Hematopoietic multipotent progenitor cell treated with erythropoietin and hydrocortisone succinate and interleukin-3 and kit ligand, for 15 days (in vitro differentiated cells): ENCODE data around the gene CDC73.
"Not testable (repeated sequence)": the region's sequence is repeated elsewhere in the genome, so short reads cannot be mapped to it uniquely, and the experiment has no call there.

ENCODE experiments used
- DNase-seq: peaks from one replicate; pipeline ENCODE4 v3.0.0-alpha.2; 2015; ENCODE audit warnings: low spot score

Gene CDC73

DNA sequence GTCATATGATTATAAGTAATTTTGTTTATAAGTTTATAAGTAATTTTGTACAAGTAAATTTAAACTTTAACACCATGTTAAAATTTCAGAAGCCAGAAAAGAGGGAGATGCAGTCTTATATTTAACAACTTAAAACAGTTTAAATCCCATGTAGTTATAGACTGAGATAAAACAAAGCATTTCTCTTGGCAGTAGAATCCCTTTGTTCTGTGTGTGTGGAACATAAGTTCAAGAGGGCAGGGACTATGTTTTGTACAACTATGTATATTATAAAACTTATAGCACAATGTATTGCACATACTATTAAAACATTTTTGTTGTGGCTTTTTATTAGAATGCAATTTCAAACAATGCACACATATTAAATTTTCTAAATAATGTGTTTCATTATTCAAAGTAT is 109.3 kb downstream of the CDC73 start:
- DNase-seq: not testable (repeated sequence)

DNA sequence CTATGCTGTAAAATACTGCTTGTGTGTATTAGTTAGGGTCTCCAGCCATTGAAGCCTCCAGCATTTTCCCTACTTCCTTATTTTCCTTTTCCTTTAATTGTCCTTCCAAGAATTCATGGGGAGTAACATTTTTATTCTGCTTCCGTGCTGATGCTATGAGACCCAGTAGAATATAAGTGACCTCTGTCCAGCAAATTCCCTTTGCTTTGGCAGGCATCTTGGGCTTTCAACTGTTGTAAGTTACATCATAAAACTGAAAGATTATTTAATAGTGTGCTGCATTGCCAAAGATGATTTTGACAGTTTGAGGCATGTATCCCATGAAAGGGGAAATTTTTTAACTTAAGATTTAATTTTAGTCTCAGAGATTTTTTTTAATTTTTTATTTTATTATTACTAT is 112.7 kb downstream of the CDC73 start:
- DNase-seq: no peak

DNA sequence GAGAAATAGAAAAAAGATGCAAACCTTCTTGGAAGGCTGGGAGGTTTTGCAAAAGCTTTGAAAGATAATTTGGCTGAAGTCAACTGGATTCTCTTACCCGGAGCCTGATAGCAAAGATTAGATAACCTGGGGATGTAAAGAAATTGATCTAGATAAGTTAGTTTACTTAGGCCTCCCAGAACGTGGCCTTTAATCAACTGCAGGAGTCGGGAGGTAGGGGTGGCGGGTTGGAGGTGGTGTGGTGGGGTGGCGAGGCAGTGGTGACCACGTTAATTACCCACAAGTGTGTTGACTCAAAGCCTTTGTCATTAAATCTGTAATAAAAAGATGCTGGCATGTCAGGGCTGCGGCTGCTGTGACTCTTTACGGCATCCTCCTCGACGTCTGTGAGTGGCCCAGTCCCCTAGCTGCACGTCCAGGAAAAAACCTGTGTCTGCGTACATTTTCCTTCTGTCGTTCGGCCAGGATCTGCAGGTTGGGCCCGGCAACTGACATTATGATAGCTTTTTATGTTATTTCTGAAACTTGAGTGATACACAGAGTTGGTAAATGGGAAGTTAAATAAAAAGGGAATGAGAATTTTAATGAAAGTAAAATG is 115.6 kb downstream of the CDC73 start:
- DNase-seq: no peak

DNA sequence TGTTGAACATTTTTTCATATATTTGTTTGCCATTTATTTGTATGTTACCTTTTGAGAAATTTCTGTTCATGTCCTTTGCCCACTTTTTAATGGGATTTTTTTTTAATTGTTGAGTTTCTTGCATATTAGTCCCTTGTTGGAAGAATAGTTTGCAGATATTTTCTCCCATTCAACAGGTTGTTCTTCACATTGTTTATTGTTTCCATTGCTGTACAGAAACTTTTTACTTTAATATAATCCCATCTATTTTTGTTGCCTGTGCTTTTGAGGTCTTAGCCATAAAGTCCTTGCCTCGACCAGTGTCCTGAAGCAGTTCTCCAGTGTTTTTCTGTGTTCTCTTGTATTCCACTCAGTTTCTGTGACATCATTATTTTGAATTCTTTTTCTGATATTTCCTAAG is 118.8 kb downstream of the CDC73 start:
- DNase-seq: no peak

DNA sequence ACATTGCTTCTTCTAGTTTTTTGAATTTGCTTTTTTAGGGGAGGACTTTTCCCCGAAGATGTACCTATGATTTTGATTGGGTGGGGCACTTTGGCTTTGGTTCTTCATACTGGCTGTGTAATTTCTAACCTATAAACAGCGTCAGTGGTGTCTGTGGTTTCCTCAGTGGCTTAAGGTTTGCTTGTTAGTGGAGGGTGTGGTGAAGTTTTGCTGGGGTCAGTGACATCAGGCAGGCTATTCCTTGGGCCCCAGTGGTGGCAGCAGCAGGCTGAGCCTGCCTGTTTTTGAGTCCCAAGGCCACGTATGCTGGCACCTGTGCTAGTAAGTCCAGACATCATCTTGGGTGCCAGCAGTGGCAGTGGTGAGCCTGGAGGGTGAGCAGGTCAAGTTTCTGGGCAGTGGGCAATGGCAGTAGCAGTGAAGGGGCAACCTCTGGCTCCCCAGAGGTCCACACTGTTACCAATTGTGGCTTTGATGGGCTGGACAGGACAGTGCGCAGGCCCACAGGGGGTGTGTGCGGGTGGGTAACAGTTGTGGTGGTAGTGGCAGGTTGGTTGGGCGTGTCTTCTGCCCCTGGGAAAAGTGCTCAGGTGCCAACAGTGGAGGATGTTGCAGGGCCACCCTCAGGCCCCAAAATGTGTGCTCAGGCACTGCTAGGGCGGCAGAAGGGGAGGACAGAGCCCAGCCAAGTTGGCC is 119.4 kb downstream of the CDC73 start:
- no peak for DNase-seq

DNA sequence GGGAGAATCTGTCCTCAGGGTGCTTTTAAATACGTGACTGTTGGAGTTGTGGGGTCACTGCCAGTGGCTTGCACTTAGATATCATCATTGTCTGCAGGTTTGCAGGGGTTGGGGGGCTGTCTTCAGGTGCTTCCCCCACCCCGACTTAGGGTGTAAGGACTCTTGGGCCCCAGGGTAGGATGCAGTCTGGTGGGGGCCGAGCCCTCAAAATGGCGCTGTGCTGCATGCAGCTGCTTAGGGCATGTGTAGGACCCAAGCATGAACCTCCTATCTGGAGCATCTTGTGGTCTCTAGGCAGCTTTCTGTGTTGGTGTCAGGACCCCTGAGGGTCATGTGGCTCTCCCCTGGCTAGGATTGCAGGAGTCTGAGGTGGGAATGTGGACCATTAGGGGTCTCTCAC is 120.2 kb downstream of the CDC73 start:
- no peak for DNase-seq

DNA sequence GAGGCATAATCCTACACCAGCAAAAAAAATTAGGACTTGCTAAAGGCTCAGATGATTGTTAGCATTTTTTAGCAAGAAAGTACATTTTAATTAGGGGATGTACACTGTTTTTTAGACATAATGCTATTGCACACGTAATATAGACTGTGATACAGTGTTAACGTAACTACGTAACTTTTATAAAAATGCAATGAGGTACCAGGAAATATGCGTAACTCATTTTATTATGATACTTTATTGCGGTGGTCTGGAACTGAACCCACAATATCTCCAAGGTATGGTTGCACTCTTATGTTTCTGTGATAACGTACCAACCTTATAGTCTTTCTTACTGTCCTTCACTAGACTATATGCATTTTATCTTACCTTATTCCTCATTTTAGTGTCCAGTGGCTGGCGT is 127.4 kb downstream of the CDC73 start:
- no peak for DNase-seq

DNA sequence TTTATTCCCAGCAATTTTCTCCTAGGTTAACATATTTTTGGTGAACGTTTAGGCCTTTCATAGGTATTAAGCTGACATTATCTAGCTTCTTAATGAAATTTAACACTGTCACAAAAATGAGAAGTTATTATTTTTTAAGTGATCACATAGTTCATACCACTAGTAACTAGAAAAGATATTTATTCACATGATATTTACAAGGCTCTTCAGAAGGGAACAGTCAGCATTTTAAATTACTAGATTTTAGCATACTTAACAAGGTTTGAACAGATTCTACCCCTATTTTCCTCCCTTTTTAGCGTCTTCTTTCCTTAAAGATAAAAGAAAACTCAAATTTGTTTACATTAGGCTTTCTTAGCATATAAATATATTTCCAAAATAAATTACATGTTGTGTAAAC is 130.1 kb downstream of the CDC73 start:
- no peak for DNase-seq

DNA sequence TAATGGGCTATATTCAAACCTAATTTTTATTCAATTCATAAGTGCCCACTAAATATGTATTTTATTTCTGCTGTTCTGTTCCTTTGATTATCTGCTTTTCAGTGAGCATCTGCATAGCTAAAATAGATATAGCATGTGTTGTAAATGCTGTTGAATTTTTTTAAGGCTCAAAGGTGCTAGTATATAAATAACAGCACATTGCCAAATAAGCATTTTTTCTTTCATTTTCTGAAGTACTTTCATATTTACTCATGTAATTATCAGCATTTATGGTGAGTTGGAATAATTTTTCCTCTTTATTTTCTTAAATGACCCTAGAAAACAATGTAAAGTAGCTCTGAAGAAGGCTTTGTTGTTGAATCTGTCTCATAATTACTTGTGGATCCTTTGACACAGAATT is 134.2 kb downstream of the CDC73 start:
- DNase-seq: no peak

DNA sequence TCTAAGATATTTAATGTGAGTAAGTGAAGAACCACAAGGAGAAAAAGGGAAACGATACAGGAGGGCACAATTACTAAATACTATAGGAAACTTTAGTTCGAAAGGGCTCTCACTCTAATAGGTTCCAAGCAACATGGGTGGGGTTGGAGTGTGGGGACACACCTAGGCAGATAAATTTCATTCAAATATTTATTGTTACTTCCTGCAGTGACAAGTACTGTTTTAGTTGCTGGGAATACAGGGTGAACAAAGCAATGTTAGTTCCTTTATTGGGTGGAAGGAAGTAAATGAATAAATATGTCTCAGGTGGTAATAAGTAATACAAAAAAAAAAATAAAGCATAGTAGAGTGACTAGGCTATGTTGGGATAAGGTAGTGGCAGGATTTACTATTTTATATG is 137.8 kb downstream of the CDC73 start:
- DNase-seq: no peak

DNA sequence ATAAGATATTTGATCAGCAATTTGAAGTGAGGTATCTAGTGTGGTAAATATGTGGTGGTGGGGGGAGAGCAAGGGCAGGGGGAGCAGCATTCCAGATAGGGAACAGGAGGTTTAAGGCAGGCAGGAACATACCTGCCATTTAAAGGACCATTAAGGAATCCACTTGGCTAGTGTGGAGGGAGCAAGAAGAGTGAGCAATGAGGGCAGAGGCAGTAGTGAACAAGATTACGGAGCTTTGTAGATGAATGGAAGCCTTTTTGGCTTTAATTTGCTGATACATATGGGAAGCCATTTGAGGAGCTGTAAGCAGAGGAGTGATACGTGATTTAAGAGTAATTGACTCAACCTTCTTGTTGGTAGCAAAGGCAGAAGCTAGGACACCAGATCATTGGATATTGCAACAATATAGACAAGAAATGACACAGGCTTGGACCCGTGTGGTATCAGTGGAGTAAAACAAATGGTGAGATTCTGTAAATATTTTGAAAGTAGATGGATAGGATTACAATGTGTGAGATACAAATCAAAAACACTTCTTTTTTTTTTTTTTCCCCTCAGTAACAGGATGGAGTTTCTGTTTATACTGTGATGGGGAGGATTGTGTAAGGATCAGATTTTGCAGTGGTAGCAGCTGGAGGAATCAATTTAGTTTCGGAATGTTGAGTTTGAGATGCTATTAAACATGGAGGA is 138.4 kb downstream of the CDC73 start:
- DNase-seq: no peak

DNA sequence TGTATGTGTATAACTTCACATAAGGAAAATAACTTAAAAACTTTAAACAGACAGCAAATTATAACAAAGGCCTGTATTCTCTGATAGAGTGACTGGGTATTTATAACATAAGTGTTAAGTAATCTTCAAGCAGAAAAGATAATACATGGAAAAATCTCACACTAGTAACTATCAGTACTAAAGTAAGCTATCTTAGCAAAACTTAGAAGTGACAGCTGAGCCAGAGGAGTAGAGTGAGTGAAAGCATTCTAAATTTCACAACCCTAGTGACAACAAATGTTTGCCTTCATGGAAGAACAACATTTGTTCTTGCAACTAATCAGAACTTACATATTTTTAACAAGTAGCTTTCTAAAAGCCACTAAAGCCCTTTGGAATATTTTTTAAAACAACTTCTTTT is 139.1 kb downstream of the CDC73 start:
- no peak for DNase-seq

DNA sequence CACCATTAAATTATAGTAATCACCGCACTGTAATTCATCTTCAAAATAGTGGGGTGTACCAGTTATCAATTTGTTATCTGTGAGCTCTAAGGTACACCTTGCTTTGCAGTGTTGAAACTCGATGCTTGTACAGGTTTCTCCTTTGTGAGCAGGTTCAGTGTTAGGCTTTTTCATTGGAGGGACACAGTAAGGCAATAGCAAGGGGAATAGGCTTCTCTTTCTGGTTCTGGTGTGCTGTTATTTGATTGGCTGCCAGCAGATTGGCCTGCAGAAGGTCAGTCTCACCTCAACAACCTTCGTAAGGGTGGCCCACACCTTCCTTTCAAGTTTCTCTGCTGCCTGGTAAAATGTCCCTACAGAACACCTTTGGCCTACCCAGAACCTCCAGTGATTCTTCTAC is 140.8 kb downstream of the CDC73 start:
- DNase-seq: no peak

DNA sequence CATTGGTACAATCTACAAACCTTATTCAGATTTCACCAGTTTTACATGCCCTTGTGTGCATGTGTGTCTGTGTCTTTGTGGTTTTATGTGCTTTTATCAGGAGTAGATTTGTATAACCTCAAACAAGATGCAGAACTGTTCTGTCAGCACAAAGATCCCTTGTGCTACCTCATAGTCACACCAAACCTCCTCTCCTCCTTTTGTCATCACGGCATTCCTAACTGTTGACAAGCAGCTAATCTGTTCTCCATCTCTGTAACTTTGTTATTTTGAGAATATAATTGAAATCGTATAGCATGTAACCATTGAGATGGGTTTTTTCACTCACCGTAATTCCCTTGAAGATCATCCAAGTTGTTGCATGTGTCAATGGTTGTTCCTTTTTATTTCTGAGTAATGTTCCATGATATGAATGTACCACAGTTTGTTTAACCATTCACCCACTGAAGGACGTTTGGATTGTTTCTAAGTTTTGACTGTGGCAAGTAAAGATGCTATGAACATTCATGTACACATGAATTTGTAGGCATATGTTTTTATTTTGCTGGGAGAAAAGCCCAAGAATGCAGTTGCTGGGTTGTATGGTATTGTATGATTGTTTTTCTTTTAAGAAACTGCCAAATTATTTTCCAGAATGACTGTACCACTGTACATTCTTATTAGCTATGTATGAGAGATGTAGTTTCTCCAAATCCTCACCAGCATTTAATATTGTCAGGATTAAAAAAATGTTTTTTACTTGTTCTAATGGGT is 142.7 kb downstream of the CDC73 start:
- no peak for DNase-seq

DNA sequence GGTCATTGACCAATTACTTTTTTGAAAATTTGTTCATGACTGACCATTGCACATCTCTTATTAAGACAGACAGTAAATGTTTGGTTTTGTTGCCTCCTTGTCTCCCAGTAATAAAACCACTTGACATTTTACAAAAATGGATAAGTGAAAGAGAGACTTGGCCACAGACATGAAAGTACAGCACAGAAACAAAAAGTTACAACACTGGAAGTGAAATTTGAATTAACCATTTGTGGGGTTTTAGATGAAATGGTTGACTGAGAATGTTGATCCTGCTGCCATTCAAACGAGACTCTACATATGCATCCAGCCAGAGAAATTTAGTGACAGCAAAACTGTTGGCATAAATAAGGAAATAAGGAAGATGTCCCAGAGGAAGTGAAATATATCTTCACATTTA is 143.9 kb downstream of the CDC73 start:
- no peak for DNase-seq

DNA sequence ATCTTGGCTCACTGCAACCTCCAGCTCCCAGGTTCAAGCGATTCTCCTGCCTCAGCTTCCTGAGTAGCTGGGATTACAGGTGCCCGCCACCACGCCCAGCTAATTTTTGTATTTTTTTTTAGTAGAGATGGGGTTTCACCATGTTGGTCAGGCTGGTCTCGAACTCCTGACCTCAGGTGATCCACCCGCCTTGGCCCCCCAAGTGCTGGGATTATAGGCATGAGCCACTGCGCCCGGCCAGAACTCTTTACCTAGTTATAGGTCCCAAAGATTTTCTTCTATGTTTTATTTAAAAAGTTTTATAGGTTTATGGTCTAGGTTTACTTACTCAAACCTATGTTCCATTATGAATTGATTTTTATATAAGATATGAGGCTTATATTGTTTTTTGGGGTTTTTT is 145.0 kb downstream of the CDC73 start:
- not testable (repeated sequence) for DNase-seq

DNA sequence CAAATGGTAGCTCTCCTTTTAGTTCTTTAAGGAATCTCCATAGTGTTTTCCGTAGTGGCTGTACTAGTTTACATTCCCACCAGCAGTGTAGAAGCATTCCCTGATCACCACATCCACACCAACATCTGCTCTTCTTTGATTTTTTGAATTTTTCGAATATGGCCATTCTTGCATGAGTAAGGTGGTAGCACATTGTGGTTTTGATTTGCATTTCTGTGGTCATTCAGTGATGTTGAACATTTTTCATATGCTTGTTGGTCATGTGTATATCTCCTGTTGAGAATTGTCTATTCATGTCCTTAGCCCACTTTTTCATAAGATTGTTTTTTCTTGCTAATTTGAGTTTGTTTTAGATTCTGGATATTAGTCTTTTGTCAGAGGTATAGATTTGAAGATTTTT is 149.2 kb downstream of the CDC73 start:
- DNase-seq: no peak

DNA sequence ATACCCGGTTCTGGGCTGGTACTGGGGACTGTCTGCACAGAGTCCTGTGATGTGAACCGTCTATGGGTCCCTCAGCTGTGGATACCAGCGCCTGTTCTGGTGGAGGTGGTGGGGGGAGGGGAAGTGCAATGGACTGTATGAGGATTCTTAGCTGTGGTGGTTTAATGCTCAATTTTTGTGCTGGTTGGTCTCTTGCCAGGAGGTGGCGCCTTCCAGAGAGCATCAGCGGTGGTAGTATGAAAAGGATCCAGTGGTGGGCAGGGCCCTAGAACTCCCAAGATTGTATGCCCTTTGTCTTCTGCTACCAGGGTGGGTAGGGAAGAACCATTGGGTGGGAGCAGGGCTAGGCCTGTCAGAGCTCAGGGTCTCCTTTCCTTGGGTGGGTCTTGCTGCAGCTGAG is 153.9 kb downstream of the CDC73 start:
- DNase-seq: no peak

DNA sequence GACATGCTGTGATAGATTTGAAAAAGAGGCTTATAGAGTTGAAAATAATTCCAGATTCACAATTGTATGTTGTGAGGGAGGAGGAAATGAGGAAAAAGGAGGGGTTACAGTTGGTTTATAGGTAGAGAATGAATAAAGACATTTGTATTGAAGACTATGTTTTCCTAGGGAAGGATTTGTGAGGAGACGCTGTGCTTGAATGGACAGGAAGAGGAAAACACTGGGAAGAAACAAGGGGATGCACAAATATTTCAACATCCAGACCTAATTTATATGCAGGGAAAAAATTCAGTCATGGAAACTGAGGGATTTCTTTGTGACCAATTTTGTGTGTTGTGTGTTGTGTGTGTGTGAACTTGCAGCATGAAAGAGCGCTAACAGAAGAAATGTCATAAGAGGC is 157.1 kb downstream of the CDC73 start:
- no peak for DNase-seq

DNA sequence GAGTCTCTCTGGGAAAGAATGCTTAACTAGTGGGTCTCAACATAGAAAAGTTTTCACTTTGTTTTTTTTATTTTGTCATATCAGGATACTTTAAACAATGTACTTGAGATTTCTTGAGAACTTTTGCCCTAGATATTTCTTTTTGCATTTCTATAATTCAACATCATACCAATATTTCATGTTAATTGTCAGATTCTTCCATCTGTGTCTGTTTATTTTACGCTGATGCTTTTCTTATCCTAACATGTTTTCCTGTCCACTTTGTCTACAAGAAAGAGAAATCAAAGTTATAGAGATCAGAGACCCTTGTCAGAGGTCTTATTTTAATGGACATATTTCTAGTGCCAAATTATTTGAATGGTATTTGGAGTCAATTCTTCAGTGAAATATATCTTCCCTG is 160.1 kb downstream of the CDC73 start:
- no peak for DNase-seq

DNA sequence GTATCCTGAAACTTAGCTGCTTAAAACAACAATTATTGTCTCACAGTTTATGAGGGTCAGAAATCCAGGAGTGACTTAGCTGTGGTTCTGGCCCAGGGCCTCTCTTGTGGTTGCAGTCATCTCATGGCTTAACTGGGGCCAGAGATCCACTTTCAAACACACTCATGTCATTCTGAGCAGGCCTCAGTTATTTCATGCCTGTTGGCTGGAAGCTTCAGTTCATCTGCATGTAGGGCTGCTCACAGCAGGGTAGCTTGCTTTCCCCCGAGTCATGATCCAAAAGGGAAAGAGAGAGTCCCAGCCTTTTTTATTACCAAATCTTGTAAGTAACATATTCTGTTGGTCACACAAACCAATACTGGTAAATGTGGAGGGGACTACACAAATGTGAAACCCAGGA is 161.2 kb downstream of the CDC73 start:
- DNase-seq: no peak

DNA sequence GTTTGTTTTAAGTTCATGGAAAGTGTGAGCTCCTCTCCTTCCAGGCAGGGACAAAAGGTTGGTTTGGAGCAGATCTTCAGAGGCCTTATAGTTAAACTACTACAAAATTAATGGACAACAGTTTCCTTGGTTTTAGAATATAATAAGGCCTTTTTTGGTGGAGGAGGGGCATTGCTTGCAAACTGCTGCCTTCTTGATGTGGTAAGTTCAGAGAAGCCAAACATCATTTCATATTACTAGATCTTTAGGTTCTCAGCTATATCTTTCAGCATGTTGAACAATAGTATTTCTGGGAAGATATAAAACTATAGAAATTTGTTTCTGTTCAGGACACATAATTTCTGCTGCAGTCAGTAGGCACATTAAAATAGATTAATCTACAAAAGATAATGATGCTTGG is 162.4 kb downstream of the CDC73 start:
- no peak for DNase-seq

DNA sequence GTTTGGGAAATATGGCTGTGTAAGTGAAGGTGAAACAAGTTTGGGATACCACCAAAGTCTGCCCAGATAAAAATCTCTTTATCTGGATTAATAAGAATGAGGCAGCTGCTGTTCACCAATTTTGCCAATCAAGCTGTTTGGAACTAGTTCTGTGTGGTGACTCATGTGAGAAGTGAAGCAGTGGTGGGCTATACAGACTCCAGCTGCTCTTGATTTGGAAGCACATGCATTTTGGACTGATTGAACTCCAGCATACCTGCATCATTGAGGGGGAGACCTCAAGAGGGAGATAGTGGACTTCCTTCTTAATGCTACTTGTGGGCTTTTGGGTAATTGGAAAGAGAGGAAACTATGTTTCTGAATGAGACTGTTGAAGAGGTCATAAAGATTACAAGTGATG is 163.8 kb downstream of the CDC73 start:
- no peak for DNase-seq
